Stimulated activated CD4-positive, alpha-beta T cell treated with anti-CD3 and anti-CD28 coated beads, Interleukin-1b, Interleukin-23, amount 100 ng/mL, for 4 hours (primary cell): ENCODE results near the gene HEMGN.
A peak's percentile ranks its signal among the peaks of the same experiment; 100 is the strongest.
"Not testable (repeated sequence)": the region's sequence is repeated elsewhere in the genome, so short reads cannot be mapped to it uniquely, and the experiment has no call there.

Source experiments
- DNase-seq, 2 donors: peaks; one replicate each; pipeline ENCODE4 v3.0.0-alpha.2; 2020; ENCODE audit warnings: low read depth in 2 of 2

The HEMGN gene, protein sequence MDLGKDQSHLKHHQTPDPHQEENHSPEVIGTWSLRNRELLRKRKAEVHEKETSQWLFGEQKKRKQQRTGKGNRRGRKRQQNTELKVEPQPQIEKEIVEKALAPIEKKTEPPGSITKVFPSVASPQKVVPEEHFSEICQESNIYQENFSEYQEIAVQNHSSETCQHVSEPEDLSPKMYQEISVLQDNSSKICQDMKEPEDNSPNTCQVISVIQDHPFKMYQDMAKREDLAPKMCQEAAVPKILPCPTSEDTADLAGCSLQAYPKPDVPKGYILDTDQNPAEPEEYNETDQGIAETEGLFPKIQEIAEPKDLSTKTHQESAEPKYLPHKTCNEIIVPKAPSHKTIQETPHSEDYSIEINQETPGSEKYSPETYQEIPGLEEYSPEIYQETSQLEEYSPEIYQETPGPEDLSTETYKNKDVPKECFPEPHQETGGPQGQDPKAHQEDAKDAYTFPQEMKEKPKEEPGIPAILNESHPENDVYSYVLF

DNA sequence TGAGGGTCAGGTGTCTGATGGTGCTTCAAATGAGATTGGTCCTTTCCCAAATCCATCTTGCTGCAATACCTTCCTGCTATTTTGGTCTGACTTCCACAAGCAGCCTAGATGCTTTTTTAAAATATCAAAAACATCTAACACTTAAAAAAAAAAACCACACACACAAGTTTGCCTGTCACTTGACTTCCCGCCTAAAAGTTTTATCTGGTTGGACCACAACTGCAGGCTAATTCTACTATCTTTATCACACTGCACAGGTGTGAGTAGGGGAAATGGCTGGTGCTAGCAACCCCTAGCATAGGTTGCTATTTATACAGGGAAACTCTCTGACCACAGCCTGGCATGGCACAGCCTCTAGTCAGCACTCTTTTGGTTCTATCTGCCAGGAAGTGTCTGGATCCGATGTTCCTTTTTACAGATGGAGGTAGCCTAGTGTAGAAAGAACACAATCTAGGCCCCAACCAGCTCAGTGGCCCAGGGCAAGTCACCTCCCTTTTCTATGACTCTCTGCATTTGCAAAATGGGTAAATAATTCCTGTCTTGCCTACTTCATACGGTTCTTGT, at the start of gene HEMGN:
Gene HEMGN (minus strand): TSS at position 92 of the 564 bp plus-strand sequence. CDS start 36 bp downstream, at position 56.
- DNase-seq, result peak in 1 of 2 donors; percentile 5

DNA sequence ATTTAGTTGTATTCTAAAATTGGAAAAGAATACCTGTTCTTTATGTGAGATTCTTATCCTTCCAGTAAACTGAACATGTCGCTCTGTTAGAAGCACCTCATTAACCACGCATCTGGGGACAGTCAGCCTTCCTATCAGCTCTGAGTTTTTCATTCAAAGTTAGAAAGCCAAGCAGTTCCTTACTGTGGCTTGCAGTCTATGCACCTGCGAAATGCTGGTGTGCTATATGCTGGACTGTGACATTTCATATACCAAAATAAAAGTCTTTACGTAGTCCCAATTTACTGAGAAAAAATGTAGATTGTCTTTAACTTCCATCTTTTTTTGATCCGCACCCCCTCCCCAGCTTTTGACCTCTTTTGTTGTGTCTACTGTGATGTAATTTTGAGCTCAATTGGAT, 49.5 kb upstream of the HEMGN start:
- no peak for DNase-seq

DNA sequence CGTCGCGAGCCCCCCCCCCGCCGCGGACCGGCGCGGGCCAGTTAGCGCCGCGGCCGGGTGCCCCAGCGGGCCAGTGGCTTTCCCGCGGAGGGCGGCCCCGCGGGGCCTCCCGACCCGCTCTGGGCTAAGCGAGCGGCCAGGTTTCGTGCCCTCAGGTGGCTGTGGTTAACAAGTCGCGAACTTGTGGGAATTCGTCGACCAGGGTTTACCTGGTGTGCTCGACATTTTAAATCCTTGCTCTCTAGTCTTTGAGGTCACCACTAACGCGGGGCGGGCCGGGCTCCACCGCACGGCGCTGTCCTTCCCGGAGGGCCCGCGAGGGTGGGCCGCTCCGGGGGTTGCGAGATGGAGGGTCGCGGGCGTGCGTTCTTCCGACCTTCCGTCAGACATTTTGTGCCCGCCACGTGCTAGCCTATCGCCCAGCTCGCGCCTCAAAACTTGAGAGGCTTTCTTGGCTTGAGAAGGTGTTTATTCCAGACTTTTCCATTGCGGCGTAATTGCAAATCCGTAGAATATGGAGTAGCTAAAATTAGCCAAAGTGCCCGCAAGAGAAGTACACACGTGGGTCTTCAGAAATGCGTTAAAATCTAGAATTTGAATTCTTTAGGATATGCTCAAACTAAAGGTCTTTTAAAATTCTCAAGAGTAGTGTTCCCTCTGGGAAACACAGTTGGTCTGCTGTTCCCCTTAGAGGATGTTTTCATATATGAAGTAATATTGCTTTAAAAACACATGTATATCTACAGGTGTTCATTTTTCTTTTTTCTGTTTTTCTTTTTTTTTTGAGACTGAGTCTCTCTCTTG, 47.3 kb upstream of the HEMGN start:
- DNase-seq, result peak in 1 of 2 donors; percentile 39

DNA sequence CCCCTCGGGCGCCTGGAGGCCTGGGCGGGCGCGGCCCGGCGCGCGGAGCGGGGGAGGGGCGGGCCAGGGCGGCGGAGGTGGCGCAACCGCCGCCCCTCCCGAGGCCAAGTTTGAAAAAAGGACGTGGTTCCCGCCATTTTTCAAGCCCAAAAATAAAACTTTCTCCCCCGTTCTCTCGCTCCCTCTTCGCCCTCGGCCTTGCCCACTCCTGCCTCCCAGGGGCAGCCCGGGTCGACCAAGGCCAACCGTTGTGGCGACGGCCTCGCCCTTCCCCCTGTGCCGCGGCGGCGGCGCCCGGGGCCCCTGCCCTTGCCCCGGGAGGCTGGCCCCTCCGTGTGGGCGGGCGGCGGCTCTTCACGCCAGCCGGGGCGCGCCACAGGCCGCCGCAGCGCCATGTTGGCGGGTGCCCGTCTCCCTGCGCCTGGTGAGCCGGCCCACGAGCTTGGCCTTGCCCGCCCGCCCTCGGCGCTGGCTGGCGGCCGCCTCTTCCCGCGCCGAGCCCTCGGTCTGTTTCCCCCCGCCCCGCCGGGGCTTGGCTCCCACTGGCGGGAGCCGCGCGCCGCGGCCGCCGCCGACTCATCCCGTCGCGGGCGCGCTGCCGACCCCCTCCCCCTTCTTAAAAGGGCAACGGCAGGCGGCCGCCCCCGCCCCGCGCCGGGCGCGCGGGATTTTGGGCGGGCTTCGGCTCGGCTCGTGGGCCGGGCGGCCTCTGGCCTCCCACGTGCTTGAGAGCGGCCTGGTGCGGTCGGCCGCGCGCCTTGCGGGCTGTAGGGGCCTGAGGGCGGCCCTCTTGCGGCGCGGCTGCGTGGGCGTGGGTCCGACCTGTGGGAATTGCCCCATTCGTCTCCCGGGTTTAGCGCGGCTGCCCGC, 46.5 kb upstream of the HEMGN start:
- peak; percentile 79 for DNase-seq

DNA sequence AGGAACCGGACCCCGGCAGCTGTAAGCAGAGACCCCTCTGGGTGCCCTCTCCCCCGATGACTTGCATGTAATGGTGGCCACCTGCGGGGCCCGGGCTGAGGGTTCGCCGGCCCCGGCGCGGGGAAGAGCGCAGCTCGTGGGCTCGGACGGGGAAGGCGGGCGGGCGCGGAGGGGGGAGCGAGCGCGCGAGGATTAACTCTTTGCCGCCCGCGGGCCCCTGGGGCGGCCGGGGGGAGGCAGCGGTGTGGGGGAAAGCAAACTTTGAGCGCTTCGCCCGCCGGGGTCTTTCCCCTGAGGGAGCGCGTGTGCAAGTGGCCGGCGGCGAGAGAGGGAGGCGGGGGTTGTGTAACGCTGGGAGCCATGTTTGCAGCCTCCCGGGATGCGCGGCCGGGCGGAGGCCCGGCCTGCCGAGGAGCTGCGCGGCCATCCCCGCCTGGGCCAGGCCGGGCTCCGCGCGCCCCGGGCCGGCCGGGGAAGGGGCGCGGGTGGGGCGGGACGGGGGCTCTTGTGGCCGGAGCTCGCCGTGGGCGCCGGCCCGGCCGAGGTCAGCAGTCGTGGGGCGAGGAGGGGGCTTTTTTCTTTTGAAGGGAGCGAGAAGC, 45.7 kb upstream of the HEMGN start:
- peak; percentile 45 to 61 for DNase-seq

DNA sequence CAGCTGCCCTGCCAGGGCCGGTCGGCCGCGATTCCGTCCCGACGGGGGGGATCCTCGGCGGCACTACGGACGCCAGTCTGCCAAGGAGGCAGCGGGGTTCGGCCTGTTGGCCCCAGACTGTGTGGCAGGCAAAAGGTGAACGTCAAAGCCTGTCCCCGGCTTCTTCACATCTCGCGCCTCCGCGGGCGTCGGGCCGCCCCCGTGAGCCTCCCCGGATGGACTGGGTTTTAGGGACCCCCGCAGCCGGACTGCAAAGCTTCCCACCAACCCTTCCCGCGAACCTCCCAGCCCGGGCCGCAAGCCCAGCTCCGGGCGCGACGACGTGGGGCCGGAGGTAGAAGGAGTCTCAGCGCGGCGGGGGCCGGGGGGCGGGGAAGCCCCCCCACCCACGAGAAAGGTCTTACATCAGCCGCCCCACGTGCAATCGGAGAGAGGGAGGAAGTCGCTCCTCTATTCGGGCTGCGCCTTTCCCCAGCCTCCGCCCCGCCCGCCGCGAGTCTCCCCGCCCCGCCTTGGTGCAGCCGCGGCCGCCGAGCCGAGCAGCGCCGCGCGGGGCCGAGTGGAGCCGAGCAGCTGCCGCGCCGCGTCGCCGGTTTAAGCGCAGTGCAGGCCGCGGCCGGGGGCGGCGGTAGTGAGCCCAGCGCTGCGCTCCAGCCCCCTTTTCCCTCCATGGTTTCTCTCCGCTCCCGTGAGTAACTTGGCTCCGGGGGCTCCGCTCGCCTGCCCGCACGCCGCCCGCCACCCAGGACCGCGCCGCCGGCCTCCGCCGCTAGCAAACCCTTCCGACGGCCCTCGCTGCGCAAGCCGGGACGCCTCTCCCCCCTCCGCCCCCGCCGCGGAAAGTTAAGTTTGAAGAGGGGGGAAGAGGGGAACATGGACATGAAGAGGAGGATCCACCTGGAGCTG, 45.0 kb upstream of the HEMGN start, which contains the start of gene ANP32B:
Gene ANP32B (plus strand): TSS at position 659 of the 906 bp plus-strand sequence. CDS start 215 bp downstream, at position 874.
- DNase-seq, result peak; percentile 95 to 96

DNA sequence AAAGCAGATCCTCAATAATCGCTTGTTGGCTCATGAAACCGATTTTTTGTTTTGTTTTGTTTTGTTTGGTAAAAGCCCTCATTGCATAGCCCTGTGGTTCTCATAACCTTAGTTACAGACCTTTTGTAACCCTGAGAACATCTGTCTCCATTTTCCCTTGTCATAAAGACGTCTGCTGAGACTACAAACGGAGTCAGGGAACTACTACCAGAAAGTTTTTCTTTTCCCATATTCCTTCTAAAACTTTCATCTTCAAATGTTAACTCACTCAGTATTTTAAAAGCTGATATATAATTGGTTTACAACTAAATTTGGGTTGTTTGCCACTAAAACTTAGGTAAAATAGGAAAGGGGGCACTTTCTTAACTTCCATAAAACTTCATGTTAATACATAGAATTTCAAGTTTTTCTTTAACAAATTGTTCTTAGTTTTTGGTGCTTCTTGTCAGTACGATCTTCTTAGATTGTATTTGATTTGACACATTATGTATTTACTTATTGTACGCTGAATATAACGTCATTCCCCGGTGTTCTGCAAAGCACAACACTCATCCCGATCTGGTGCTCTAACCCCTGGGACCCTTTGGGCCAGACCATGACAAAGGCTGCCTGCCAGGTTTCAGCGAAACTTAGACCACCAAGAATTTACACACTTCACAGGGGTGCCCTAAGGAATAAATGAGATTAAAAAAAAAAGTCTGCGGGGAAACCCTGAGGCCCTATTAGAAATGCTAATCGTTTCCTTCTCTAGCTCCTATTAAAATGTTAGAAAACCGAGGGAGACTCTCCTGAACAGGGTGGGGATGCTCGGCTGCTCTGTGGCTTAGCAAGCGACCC, 44.1 kb upstream of the HEMGN start:
- no peak for DNase-seq

DNA sequence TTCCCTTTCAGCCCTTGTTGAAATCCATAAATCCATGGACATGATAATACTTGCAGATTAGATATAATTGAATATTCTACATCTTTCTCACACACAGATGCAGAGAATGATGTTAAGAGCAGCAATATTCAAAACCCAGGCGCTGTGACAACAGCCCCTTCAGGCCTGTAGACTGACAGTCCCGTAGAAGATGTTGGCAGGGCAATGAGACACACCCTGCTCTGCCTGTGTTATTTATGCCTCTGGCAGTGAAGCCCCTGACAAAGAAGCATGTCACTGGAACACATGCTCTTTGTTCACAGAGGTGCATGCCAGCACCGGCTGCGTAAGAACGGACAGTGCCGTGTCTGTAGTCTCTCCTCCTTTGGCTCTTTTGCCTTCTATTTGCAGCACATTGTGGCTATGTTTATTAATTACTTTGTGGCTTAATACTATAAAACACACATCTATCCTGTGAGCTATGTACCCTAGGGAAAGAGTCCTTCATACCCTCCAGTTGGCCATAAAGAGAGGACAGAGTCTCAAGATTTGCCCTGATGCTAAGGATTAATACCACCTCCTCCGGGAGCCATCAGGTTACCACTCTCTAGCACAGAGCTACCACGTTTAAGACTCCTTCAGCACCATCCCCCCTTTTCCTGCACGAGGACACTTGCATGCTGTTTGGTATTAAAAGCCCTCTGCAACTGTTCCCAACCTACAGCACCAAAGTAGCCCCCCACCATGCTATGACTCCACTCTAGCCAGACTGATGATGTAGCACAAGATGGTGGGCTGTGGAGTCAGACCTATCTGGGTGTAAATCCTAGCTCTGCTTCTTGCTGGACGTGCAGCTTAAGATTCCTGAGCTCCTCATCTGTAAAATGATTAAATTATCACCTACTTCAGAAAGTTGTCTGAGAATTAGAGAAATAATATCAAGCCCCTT, 43.2 kb upstream of the HEMGN start:
- DNase-seq, result no peak

DNA sequence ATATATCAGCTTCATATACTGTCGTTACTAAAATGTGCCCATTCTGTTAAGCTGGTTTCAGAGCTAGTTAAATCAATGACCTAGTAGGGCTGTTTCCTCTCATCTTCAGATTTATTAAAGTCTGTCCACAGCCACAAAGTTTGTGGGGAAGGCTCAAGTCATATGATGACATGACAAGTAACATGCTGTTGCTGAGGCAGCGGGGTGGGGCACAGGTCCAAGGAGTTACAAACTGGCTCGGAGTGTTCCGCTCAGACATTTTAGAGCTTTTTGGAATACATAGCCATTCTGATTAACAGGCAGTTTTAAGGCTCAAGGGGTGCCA, 42.5 kb upstream of the HEMGN start:
- no peak for DNase-seq

DNA sequence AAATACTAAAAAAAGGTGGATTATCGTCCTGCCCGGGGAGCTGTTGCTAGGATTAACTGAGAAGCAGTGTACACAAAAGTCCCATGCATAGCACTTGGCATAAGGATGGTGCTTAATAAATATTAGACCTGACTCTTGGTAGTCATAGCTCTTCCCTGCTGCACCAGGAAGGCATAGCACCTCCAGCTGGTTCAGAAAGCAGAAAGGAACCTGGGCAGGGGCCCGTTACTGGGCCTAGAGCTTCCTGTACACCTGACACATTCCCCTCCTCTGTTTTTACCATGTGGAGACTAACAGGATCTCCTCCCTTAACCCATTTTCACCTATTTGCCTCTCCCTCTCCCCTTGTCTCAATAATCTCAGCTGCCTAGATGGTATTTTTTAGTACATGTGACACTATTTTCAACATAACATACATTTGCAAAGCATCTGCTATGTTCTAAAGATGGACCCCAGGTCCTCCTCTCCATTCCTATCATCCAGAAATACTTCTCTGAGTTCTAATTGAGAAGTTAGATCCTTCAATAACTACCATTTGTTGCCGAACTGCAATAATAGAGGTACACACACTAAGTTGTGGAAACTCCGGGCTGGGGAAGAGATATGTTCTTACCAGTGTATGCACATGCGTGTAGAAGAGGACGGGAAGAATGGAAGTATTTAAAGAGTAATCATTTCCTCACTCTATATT, 42.0 kb upstream of the HEMGN start:
- DNase-seq, result no peak

DNA sequence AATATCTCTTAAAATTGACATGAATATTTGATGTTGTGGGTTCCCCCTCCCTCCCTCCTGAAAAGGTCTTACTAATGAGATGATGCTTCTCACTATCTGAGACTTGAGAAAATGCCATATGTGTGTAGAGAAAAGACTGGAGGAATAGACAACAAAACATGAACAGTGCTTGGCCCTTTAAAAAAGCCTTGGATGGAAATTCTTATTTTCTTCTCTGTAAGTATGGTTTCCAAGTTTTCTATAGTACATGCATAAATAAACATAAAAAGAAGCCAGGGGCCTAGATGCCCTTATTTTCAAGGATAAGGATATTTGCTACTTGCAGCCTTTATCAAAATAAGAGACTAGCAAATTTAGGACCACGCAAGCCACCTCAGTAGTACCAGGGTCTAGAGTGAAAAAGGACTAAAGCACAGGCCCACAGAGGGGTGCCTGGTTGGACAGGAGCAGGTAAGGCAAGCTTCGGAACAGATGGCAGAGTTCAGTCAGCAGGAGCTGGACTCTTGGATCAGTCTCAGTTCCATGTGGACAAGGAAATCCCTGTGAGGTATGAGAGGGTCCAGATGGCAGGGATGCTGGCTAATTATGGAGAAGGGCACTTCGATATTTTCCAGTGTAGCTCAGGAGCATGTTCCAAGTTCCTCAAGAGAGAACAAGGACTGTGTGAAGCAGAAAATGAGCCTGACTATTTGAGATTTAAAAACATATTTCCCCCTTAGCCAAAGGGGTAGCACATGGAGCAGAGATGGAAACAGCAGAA, 40.6 kb upstream of the HEMGN start:
- no peak for DNase-seq

DNA sequence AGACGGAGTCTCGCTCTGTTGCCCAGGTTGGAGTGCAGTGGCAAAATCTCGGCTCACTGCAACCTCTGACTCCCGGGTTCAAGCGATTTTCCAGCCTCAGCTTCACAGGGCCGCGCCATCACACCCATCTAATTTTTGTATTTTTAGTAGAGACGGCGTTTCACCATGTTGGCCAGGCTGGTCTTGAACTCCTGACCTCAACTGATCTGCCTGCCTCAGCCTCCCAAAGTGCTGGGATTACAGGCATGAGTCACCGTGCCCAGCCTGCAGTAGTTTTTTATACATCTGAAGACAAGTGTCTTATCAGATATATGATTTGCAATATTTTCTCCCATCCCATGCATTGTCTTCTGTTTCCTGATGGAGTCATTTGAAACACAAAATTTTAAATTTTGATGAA, 38.7 kb upstream of the HEMGN start:
- not testable (repeated sequence) for DNase-seq

DNA sequence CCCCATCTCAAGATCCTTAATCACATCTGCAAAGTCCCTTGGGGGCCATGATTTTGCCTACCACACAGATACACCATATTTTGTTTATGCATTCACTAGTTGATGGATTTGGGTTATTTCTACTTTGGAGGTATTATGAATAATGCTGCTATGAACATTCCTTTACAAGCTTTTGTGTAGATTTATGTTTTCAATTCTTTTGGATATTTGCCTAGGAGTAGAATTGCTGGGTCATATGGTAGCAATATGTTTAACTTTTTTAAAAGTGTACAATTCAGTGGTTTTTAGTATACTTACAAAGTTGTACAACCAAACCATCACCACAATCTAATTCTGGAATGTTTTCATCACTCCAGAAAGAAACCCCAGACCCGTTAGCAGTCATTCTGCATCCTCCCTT, 37.4 kb upstream of the HEMGN start:
- DNase-seq, result no peak

DNA sequence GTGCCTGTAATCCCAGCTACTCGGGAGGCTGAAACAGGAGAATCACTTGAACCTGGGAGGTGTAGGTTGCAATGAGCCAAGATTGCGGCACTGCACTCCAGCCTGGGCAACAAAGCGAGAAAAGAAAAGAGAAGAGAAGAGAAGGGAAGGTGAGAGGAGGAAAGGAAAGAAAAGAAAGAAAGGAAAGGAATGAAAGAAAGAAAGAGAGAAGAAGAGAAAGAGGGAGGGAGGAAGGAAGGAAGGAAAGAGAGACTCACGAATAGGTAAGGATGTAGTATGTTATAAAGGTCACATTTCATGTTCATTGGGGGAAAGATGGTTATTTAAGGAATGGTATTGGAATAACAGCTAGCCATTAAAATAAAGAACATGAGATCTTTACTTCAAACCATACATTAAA, 34.8 kb upstream of the HEMGN start:
- no peak for DNase-seq

DNA sequence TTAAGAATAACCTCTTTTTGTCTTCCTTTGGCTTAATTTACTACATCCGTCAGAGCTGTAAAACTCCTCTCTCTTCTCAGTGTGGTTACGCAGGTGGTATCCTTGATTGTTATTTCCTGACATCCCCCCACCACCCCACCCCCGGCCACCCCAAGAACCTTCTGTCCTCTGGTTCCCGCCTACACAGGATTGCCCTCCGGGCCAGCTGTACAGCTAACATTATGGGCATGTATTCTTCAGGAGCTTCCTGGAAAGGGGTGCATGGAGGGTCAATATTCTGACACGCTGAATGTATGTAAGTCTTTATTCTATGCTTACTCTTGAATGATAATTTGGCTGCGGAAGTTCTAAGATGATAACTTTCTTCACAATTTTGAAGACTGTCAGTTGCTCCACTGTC, 32.2 kb upstream of the HEMGN start:
- DNase-seq, result no peak

DNA sequence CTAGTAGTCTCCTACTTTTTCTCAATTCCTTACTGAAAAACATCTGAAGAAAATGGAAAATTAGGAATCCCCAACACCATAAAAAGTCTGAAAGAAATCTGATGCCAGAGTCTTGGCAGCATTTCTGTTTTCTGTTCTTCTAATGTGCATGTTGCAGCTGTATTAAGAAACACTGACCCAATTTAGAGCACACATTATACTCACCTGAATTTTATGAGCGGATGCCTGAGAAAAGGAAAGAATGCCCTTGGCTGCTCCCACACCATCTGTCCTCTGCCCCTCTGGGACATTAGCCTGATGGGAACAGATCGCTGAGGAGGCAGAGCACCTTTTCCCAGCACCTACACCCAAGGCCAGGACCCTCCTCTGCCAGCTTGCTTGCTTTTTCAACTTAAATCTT, 31.0 kb upstream of the HEMGN start:
- DNase-seq, result no peak

DNA sequence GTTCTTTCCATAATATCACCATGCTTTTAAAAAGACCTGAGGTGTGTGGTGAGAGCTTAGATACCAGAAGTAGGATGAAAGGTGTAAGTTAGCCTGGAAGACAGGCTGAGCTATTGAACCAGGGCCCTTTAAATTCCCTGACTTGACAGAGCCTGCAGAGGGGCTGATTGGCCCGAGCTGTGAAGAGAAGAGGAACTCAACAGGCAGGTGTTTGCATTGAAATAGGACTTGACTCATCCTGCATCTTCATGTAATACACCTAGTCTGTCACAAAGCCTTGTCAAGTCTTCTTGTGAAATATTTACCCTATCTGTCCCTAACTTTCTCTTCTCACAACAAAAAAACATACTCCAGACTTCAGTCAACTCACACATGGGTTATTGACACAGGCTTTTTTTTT, 28.5 kb upstream of the HEMGN start:
- no peak for DNase-seq
